Measurements from ENCODE around the gene ACOXL.

The ACOXL gene

DNA sequence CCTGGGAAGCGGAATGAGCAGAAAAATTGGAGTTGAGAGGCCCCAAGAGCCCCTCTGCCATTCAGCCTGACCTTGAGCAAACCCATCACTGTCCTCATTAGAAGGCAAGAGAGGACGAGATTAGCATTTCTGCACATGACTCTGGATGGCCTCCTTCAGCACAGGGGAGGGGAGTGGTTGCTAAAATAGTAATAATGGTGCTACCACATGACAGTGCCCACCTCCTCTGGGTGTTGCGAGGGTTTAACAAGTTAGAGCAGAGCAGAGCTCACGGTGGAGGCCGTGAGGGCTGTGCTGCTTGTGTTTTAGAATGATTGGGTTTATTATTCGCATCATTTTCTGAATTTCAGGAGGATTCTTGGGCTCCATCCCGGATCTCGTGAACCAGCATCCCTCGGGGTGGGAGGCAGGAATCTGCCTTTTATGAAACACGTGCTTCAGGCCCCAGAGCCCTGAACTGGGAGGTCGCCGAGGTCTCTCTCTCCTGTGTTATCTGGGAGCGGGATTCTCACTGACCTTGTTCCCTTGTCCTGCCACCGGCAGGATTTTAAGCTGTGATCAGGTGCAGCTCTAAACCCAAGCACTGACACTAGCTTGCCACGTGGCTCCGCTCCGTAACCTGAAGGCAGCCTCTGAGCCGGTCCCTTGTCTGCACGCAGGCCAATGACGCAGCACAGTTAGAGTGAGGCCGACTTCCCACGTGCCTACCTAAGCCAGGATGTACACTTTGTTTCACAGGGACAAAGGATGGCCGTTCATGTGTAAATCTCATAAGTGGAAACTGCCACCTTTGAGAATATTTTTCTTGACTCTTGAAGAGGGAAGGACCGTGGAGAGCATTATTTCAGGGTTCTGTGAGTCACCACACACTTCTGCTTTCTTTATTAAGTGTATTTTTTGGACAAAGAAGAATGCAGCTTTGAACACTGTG lies 142.3 kb downstream of the ACOXL start:
- Histone ChIP-seq H3K9ac (ENCODE audit: low read length) (no peak overlapping the region), H3K27me3 (ENCODE audit: control insufficient read depth, insufficient read depth, low read length) (no peaks in the 10 kb centered on the region), H3K27ac (ENCODE audit: low read length) (no peak overlapping the region), H3K4me3 (ENCODE audit: low read length) (no peak overlapping the region), H3K9me3 (ENCODE audit: control insufficient read depth, low read depth, low read length) (no peaks in the 10 kb centered on the region), H3K4me1 (ENCODE audit: control insufficient read depth, low read depth, low read length) (peaks cover 12% of the 10 kb centered on the region), H3K36me3 (ENCODE audit: control insufficient read depth, low read depth, low read length) (no peaks in the 10 kb centered on the region)

DNA sequence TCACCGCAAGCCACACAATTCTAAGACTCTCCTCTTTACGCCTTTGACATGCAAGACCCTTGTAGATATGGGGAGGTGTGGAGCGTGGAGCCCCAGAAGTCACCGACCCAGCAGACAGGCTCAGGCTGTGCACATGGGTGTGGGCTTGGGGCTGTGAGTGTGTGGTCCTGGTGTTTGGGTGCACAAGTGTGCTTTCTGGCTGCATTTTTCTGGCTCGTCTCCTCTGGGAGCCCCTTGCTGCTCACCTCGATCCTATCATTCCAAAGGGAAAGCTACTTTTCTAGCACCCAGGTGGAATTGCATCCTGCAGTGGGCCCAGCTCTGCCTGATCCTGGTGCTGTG lies 143.0 kb downstream of the ACOXL start:
- H3K27ac ChIP-seq (ENCODE audit: low read length), result no peak overlapping the region
- H3K9ac ChIP-seq (ENCODE audit: low read length), result no peak overlapping the region
- H3K4me3 ChIP-seq (ENCODE audit: low read length), result no peak overlapping the region
- no peaks in the 10 kb centered on the region for H3K27me3 ChIP-seq (ENCODE audit: control insufficient read depth, insufficient read depth, low read length)
- peaks cover 12% of the 10 kb centered on the region for H3K4me1 ChIP-seq (ENCODE audit: control insufficient read depth, low read depth, low read length)
- no peaks in the 10 kb centered on the region for H3K9me3 ChIP-seq (ENCODE audit: control insufficient read depth, low read depth, low read length)
- no peaks in the 10 kb centered on the region for H3K36me3 ChIP-seq (ENCODE audit: control insufficient read depth, low read depth, low read length)

DNA sequence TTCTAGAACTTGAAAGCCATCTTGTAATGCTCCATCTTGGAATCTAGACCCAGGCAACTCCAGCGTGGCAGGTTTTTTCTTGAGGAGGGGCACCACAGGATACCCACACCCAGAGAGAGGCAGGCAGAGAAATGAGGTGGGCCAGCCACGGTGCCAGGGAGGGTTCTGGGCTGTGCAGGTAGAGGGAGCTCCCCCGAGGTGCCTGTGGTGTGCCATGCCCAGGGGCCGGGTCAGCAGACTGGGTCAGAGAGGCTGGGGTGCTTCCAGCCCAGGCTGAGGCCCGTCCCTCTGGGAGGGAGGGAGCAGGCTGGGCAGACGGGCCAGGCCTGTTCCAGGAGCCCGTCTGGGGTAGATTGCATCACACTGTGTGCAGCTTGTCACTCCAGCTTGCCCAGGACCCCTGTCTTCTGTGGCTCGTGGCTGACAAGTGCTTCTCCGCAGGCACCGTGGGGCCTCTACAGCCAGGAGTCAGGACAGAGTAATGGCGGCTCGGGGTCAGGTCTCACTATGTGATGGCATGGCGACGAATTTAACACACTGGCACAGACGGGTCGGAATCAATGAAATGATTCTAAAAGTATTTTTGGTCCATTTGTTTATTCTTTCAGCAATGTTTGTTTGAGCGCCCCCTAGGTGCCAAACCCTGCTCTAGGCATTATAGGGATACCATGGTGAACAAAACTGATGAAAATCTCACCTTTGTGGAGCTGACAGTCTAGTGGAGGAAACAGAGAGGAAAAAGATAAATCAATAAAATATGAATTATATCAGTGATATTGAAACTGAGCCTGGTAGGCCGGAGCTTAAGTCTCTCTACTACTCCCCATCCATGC lies 144.0 kb downstream of the ACOXL start:
- no peaks in the 10 kb centered on the region for H3K36me3 ChIP-seq (ENCODE audit: control insufficient read depth, low read depth, low read length)
- no peaks in the 10 kb centered on the region for H3K9me3 ChIP-seq (ENCODE audit: control insufficient read depth, low read depth, low read length)
- H3K9ac ChIP-seq (ENCODE audit: low read length), result no peak overlapping the region
- H3K4me1 ChIP-seq (ENCODE audit: control insufficient read depth, low read depth, low read length), result peaks cover 12% of the 10 kb centered on the region
- H3K27ac ChIP-seq (ENCODE audit: low read length), result no peak overlapping the region
- no peaks in the 10 kb centered on the region for H3K27me3 ChIP-seq (ENCODE audit: control insufficient read depth, insufficient read depth, low read length)
- no peak overlapping the region for H3K4me3 ChIP-seq (ENCODE audit: low read length)

DNA sequence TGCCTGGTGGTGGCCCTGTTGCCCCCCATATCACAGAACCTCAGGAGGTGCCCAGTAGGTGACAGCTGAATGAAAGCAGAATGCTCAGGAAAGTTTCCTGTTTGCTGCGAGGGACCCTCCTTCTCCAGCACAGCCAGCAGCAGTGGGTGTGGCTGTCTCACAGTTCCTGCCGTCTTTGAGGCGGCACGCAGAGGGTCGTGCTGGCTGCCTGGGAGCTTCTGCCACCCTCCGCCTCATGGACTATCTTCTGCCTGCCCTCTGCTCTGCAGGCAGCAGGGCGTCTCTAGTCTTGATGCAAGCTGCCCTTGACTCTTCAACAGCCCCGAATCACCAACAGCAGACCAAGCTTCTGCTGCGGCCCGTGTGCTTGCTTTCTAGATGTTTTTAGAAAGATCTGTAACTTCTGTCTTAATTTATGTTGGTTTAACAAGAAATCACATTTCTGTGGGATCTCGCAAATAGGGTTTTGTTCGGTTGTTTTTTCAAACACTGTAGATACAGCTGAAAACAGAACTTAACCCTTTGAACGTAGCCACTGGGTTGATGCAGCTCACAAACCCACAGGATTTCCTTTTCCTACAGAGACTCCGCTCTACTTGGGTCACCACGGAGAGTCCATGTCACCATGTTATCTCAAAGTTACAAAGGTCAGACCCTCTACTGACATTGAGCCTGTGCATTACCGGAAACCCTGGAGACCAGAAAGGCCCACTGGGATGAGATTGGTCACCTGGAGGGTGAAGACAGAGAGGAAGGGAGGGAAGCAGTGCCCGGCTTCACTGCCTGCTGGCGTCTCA lies 144.9 kb downstream of the ACOXL start:
- no peaks in the 10 kb centered on the region for H3K27me3 ChIP-seq (ENCODE audit: control insufficient read depth, insufficient read depth, low read length)
- no peak overlapping the region for H3K4me3 ChIP-seq (ENCODE audit: low read length)
- no peaks in the 10 kb centered on the region for H3K9me3 ChIP-seq (ENCODE audit: control insufficient read depth, low read depth, low read length)
- peaks cover 12% of the 10 kb centered on the region for H3K4me1 ChIP-seq (ENCODE audit: control insufficient read depth, low read depth, low read length)
- H3K9ac ChIP-seq (ENCODE audit: low read length), result no peak overlapping the region
- H3K36me3 ChIP-seq (ENCODE audit: control insufficient read depth, low read depth, low read length), result no peaks in the 10 kb centered on the region
- H3K27ac ChIP-seq (ENCODE audit: low read length), result no peak overlapping the region

DNA sequence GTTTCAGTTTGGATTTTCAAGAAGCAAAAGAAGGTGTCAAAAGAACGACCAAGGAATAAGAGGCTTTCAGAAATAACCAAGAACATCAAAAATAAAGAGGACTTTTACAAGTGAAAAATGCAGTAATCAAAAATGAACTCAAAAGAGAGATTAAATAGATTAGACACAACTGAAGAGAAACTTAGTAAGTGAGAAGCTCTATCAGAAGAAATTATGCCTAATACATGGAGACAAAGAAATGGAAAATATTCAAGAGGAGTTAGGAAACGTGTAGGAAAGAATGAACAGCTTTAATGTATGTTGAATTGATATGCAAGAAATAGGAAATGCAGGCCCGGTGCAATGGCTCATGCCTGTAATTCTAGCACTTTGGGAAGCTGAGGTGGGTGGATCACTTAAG lies 145.8 kb downstream of the ACOXL start:
- Histone ChIP-seq H3K27ac (ENCODE audit: low read length) (no peak overlapping the region), H3K9me3 (ENCODE audit: control insufficient read depth, low read depth, low read length) (no peaks in the 10 kb centered on the region), H3K4me1 (ENCODE audit: control insufficient read depth, low read depth, low read length) (peaks cover 8% of the 10 kb centered on the region), H3K4me3 (ENCODE audit: low read length) (no peak overlapping the region), H3K9ac (ENCODE audit: low read length) (no peak overlapping the region), H3K36me3 (ENCODE audit: control insufficient read depth, low read depth, low read length) (no peaks in the 10 kb centered on the region), H3K27me3 (ENCODE audit: control insufficient read depth, insufficient read depth, low read length) (no peaks in the 10 kb centered on the region)

DNA sequence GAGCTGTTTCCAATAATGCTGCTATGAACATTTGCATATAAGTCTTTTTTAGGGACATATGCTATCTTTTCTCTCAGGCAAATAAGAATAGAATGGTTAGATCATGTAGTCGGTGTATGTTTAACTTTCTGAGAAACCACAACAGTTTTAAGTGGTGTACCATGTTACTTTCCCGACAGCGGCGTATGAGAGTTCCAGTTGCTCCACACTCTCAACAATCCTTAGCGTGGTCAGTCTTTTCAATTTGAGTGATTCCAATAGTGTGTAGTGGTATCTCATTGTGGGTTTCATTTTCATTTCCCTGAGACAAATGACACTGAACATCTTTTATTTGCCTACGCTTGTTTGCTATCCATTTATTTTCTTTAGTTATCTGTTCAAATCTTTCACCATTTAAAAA lies 149.5 kb downstream of the ACOXL start:
- H3K4me1 ChIP-seq (ENCODE audit: control insufficient read depth, low read depth, low read length), result no peaks in the 10 kb centered on the region
- H3K27ac ChIP-seq (ENCODE audit: low read length), result no peak overlapping the region
- H3K36me3 ChIP-seq (ENCODE audit: control insufficient read depth, low read depth, low read length), result no peaks in the 10 kb centered on the region
- no peaks in the 10 kb centered on the region for H3K9me3 ChIP-seq (ENCODE audit: control insufficient read depth, low read depth, low read length)
- H3K27me3 ChIP-seq (ENCODE audit: control insufficient read depth, insufficient read depth, low read length), result no peaks in the 10 kb centered on the region
- H3K4me3 ChIP-seq (ENCODE audit: low read length), result no peak overlapping the region
- H3K9ac ChIP-seq (ENCODE audit: low read length), result no peak overlapping the region

DNA sequence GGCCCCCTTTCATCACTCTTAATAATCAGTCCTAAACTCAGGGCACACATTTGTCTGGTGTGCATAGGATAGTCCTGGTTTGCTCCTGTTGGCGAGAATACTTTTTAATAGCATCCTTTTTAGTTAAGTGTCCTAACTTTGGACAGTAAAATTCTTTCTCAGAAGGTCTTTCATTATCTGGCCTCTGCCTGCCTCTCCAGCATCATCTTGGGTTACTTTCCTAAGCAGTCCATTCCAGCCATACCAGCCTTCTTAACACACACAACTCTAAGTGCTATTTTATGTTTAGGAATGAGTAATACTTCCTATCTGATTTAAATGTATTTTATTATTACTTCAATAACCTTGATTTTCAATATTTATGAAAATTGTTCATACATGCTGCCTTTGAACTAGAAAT lies 151.0 kb downstream of the ACOXL start:
- no peak overlapping the region for H3K9ac ChIP-seq (ENCODE audit: low read length)
- H3K4me1 ChIP-seq (ENCODE audit: control insufficient read depth, low read depth, low read length), result no peaks in the 10 kb centered on the region
- no peak overlapping the region for H3K27ac ChIP-seq (ENCODE audit: low read length)
- H3K36me3 ChIP-seq (ENCODE audit: control insufficient read depth, low read depth, low read length), result no peaks in the 10 kb centered on the region
- H3K27me3 ChIP-seq (ENCODE audit: control insufficient read depth, insufficient read depth, low read length), result no peaks in the 10 kb centered on the region
- no peaks in the 10 kb centered on the region for H3K9me3 ChIP-seq (ENCODE audit: control insufficient read depth, low read depth, low read length)
- no peak overlapping the region for H3K4me3 ChIP-seq (ENCODE audit: low read length)

DNA sequence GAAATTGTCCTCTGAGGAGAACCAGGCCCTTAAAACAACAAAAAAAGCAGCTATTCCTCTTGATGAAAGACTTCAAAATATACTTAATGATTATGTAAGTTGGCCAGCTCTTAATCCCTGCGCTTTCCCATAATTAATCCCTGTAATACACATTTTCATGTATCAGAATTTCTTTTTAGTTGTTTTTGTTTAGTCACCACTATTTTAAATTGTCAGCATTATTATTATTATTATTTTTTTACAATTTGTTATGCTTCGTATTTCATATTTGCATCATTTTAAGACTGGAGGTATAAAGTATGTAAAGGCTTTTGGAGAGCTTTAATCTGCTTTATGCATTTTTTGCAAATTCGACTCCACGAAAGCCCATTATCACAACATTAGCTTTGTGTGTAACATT lies 152.9 kb downstream of the ACOXL start:
- no peak overlapping the region for H3K9ac ChIP-seq (ENCODE audit: low read length)
- H3K9me3 ChIP-seq (ENCODE audit: control insufficient read depth, low read depth, low read length), result no peaks in the 10 kb centered on the region
- H3K36me3 ChIP-seq (ENCODE audit: control insufficient read depth, low read depth, low read length), result no peaks in the 10 kb centered on the region
- H3K27me3 ChIP-seq (ENCODE audit: control insufficient read depth, insufficient read depth, low read length), result no peaks in the 10 kb centered on the region
- H3K27ac ChIP-seq (ENCODE audit: low read length), result no peak overlapping the region
- H3K4me3 ChIP-seq (ENCODE audit: low read length), result no peak overlapping the region
- H3K4me1 ChIP-seq (ENCODE audit: control insufficient read depth, low read depth, low read length), result no peaks in the 10 kb centered on the region

DNA sequence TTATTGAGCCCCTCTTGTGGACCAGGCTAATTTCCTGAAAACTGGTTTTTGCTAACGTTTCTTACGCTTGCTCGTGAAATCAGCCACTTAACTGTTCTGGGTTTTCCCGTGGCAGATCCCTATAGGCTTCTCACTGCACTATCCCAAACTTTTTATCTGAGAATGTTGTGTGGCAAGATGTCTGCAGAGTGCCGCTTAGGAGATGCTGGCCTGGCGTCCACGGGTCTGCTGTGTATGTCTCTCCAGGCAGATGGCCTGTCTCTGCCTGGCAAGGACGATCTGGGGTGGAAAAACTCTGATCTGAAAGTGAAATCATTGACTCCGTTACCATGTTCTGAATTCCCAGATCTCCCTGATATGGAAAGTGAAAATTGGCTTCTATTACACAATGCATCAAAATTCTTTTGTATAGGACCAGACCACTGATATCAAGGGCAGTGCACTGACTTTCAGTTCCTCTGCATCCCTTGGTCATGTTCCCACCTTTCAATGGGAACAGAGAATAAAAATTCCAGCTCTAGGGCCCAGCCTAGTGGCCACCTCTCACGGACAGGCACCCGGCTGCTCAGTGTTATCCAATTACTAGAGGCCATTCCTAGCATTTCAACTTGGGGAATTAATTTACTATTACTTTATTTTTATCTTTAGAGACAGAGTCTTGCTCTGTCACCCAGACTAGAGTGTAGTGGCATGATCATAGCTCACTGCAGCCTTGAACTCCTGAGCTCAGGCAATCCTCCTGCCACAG lies 154.6 kb downstream of the ACOXL start:
- Histone ChIP-seq H3K9ac (ENCODE audit: low read length) (no peak overlapping the region), H3K36me3 (ENCODE audit: control insufficient read depth, low read depth, low read length) (no peaks in the 10 kb centered on the region), H3K27me3 (ENCODE audit: control insufficient read depth, insufficient read depth, low read length) (no peaks in the 10 kb centered on the region), H3K9me3 (ENCODE audit: control insufficient read depth, low read depth, low read length) (no peaks in the 10 kb centered on the region), H3K4me1 (ENCODE audit: control insufficient read depth, low read depth, low read length) (no peaks in the 10 kb centered on the region), H3K4me3 (ENCODE audit: low read length) (no peak overlapping the region), H3K27ac (ENCODE audit: low read length) (no peak overlapping the region)

DNA sequence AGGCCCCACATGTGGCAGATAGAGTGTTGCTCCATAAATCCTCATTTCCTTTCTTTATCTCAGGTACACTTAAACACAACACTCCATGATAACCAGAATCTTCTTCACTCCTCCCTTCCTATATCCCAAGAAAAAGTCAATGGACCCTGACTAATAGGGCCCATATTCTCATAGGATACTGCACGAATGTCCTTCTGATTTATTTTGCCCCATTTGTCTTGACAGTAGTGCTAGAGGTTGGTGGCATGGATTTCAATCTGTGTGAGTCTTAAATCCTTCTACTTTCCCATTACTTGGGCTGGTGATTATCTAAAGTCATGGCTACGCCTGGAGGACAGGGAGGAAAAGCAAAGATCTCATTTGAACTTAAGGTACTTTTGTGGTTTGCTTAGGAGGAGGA lies 156.0 kb downstream of the ACOXL start:
- H3K27me3 ChIP-seq (ENCODE audit: control insufficient read depth, insufficient read depth, low read length), result no peaks in the 10 kb centered on the region
- no peak overlapping the region for H3K4me3 ChIP-seq (ENCODE audit: low read length)
- H3K27ac ChIP-seq (ENCODE audit: low read length), result no peak overlapping the region
- no peaks in the 10 kb centered on the region for H3K4me1 ChIP-seq (ENCODE audit: control insufficient read depth, low read depth, low read length)
- H3K36me3 ChIP-seq (ENCODE audit: control insufficient read depth, low read depth, low read length), result no peaks in the 10 kb centered on the region
- no peaks in the 10 kb centered on the region for H3K9me3 ChIP-seq (ENCODE audit: control insufficient read depth, low read depth, low read length)
- no peak overlapping the region for H3K9ac ChIP-seq (ENCODE audit: low read length)

DNA sequence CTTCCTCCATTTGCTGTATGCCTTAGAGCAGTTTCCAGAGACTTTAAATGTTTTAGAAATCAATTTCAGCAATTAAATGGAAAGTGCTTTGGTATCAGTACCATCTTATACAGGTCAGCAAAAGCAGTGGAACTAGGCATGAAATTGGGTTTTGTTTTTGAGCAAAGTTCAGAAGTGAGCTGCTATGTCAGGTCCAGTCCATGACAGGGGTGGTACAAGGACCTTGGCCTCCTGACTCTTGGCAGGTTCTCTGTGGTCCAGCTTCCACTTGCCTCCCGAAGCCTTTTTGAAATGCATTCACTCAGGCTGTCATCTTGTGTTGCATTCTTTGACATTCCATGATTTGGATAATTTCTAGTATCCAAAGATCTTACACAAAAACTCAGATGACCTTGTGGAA lies 159.3 kb downstream of the ACOXL start:
- Histone ChIP-seq H3K9me3 (ENCODE audit: control insufficient read depth, low read depth, low read length) (no peaks in the 10 kb centered on the region), H3K4me1 (ENCODE audit: control insufficient read depth, low read depth, low read length) (no peaks in the 10 kb centered on the region), H3K4me3 (ENCODE audit: low read length) (no peak overlapping the region), H3K27me3 (ENCODE audit: control insufficient read depth, insufficient read depth, low read length) (no peaks in the 10 kb centered on the region), H3K27ac (ENCODE audit: low read length) (no peak overlapping the region), H3K9ac (ENCODE audit: low read length) (no peak overlapping the region), H3K36me3 (ENCODE audit: control insufficient read depth, low read depth, low read length) (no peaks in the 10 kb centered on the region)
